Measurements from ENCODE around the gene ZFYVE16.

DNA sequence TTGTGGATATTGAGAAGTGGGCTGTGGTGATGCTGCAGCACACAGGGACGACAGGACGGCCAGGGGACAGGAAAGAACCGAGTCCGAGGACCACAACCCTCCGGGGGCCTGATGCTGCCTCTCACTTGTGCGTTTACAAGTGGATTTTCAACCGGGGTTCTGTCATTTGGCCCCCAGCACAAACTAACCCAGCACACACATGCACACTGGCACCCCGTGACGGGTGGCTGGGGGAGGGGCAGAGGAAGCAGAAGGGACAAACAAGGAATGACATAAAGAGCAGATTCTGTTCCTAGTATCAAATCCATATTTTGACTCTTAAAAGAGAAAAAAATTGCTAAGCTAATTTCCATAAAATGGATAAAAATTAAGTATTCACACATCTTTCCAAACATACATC lies 18.3 kb upstream of the ZFYVE16 start:
- no peak for TF ChIP-seq TAF1 (IDR thresholded peaks at IDR 0.05; ENCODE audit: borderline replicate concordance, low read depth, low read length)
- TF ChIP-seq POLR2AphosphoS5 (IDR thresholded peaks at IDR 0.05; ENCODE audit: low read depth, low read length): no peak
- no peak for TF ChIP-seq POLR2A (IDR thresholded peaks at IDR 0.05; ENCODE audit: low read depth, low read length)
